Cardiac muscle cell (in vitro differentiated cells and primary cell): ENCODE data around the gene IPO9. TPM values are rescaled to one million over a fixed set of nuclear protein-coding genes. Genes with fewer than 3 reads are reported as not detected.

Experiments used
- DNase-seq, 2 donors: peaks; one replicate each; pipeline versions ENCODE4 v3.0.0 to v3.0.0-alpha.2; 2010 to 2017; ENCODE audit warnings: low read depth in 1 of 2, low spot score in 1 of 2
- H3K27ac ChIP-seq: fragments of 200-600 bp; sonication (generic); 2 replicates; pipeline ENCODE4 v1.5.1; 2016
- H3K27me3 ChIP-seq: fragments of 200-600 bp; sonication (generic); 2 replicates; pipeline ENCODE4 v1.6.0; 2016; ENCODE audit warnings: control low read depth
- H3K36me3 ChIP-seq: fragments of 200-600 bp; sonication (generic); 2 replicates; pipeline ENCODE4 v1.5.1; 2016; ENCODE audit warnings: control low read depth
- H3K4me1 ChIP-seq: fragments of 200-600 bp; sonication (generic); 2 replicates; pipeline ENCODE4 v1.8.1; 2017; ENCODE audit warnings: low read depth, mild to moderate bottlenecking, mixed run types
- H3K4me3 ChIP-seq: fragments of 200-600 bp; sonication (generic); 2 replicates; pipeline ENCODE4 v1.5.1; 2016; ENCODE audit warnings: mild to moderate bottlenecking
- H3K9me3 ChIP-seq: fragments of 200-600 bp; sonication (generic); 2 replicates; pipeline ENCODE4 v1.5.1; 2017; ENCODE audit warnings: low read depth, mild to moderate bottlenecking, control low read depth
- CTCF ChIP-seq: IDR thresholded peaks from 2 replicates; pipeline ENCODE4 v1.5.1; 2012; ENCODE audit warnings: low read depth, mild to moderate bottlenecking, low read length
- polyA plus RNA-seq: library from polyadenylated mRNA; unstranded; fragments of >200 nt; fragmentation: Nextera tagmentation; extraction: Ambion mirVana; gene quantifications from 2 replicates; pipeline ENCODE4 v1.2.1, GENCODE V29; 2016
- total RNA-seq: library from RNA; depleted of rRNA; stranded (reverse); fragments of >200 nt; gene quantifications from 2 replicates; pipeline ENCODE4 v1.2.3, GENCODE V29; 2016

IPO9 gene
- total and polyA plus RNA-seq, 2 experiments from 2014 or later: 36.9 to 61.7 TPM

DNA sequence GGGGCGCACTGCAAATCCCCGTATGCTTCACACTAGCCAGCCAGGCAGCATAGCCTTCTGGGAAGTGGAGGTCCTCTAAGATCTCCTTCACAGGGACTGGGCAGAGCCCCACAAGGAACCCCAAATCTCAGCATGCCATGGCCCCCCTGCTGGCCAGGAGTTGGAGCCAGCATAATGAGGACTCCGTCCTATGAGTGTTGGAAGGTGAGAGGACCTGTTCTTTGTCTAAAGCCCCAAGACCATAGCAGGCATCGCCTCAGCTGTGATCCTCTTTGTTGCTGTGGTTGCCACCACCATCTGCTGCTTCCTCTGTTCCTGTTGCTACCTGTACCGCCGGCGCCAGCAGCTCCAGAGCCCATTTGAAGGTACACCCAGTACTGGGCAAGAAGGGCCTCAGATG is 61.3 kb downstream of the IPO9 start:
- H3K36me3 ChIP-seq: no peaks in the 10 kb centered on the region
- H3K9me3 ChIP-seq: no peaks in the 10 kb centered on the region
- H3K4me1 ChIP-seq: peaks cover 18% of the 10 kb centered on the region
- H3K27me3 ChIP-seq: no peaks in the 10 kb centered on the region
- no peak overlapping the region for H3K4me3 ChIP-seq
- no peak overlapping the region for H3K27ac ChIP-seq
- TF ChIP-seq CTCF: no peak
- no peak for DNase-seq

DNA sequence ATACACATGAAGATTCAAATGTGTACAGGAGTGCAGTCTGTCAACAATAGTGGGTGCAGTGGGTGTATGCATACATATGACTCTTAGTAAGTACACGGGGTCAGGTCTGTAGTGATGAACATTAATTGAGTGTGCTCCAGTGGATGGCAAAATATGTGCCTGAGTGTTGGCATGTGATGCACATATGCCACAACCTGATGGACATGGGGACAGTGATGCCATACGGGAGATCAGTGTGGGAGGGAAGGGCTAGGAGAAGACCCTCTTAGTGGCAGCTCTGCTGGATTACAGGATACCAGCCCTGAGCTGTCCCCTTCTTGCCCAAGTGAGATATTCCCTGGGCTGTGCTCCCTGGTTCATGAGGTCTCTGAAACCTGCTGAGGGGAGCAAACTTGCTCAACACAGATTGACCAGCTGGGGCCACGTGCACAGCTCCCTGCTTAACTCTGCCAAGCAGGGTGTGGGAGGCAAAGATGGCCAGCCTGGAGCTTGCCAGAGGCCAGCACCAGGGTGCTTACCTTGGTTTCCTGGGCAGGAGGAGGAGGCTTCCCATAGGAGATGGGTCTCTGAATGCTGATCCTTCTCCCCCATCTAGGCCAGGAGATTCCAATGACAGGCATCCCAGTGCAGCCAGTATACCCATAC is 62.0 kb downstream of the IPO9 start:
- H3K27me3 ChIP-seq: no peaks in the 10 kb centered on the region
- H3K4me1 ChIP-seq: peaks cover 13% of the 10 kb centered on the region
- H3K36me3 ChIP-seq: no peaks in the 10 kb centered on the region
- H3K4me3 ChIP-seq: no peak overlapping the region
- no peak for DNase-seq
- H3K9me3 ChIP-seq: no peaks in the 10 kb centered on the region
- no peak for TF ChIP-seq CTCF
- H3K27ac ChIP-seq: no peak overlapping the region

- DNase-seq: no peak
- no peak overlapping the region for H3K4me3 ChIP-seq
- peaks cover 13% of the 10 kb centered on the region for H3K4me1 ChIP-seq
- H3K36me3 ChIP-seq: no peaks in the 10 kb centered on the region
- no peak overlapping the region for H3K27ac ChIP-seq
- H3K27me3 ChIP-seq: no peaks in the 10 kb centered on the region
- no peak for TF ChIP-seq CTCF
- H3K9me3 ChIP-seq: no peaks in the 10 kb centered on the region
Measured at GRCh38 chr1:201891451-201892045, 62.6 kb downstream of the IPO9 start.

- no peaks in the 10 kb centered on the region for H3K9me3 ChIP-seq
- H3K27me3 ChIP-seq: no peaks in the 10 kb centered on the region
- H3K27ac ChIP-seq: no peak overlapping the region
- H3K4me1 ChIP-seq: peaks cover 13% of the 10 kb centered on the region
- no peak for DNase-seq
- TF ChIP-seq CTCF: no peak
- H3K4me3 ChIP-seq: no peak overlapping the region
- H3K36me3 ChIP-seq: peaks cover under 1% of the 10 kb centered on the region
Measured at GRCh38 chr1:201892211-201892610, 63.3 kb downstream of the IPO9 start.

- no peak for DNase-seq
- Histone ChIP-seq H3K36me3 (peaks cover 8% of the 10 kb centered on the region), H3K9me3 (no peaks in the 10 kb centered on the region), H3K4me1 (peaks cover 13% of the 10 kb centered on the region), H3K27me3 (no peaks in the 10 kb centered on the region), H3K4me3 (no peak overlapping the region), H3K27ac (no peak overlapping the region)
- no peak for TF ChIP-seq CTCF
Measured at GRCh38 chr1:201893431-201893830, 64.5 kb downstream of the IPO9 start.
